ENCODE measurements around the gene TXNDC5. TPM values are rescaled to one million over a fixed set of nuclear protein-coding genes. Genes with fewer than 3 reads are reported as not detected.

The TXNDC5 gene
- total and polyA plus RNA-seq, 2 experiments from 2014 or later, result 42.9 to 210 TPM

DNA sequence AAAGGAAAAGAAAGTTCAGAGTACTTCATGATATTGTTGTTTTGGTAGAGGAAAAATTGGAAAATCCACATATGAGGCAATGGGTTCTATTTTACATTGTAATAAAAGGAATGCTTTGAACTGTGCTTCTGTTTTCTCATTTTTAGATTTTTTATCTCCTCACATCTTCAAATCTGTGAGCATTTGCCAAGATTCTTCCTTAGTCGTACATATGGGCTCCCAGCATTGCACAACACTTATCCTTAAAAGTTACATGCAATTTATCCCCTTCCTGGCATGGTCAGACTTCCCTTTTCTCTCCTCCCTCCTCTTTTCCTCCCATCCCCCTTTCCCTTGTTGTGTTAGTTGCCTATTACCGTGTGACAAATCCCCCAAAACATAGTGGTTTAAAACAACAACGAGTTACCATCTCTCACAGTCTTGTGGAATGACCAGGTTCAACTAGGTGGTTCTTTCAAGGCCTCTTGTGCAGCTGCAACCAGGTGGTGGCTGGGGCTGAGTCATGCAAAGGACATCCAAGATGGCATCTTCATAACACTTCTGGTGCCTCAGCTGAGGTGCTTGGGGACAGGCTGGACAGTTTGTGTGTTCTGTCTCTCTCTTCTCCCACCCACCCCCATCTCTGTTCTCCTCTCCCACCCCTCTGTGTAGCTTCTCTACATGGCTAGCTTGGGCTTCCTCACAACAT lies 68.7 kb downstream of the TXNDC5 start (continued):
- TF ChIP-seq EZH2 (IDR thresholded peaks at IDR 0.05; ENCODE audit: low read depth, unreplicated experiment) (no peak), STAT1 (IDR thresholded peaks at IDR 0.05; ENCODE audit: unreplicated experiment) (no peak), ZNF331 (CRISPR knock-in tag; IDR thresholded peaks at IDR 0.05; ENCODE audit: low read depth) (no peak), JUNB (IDR thresholded peaks at IDR 0.05; ENCODE audit: unreplicated experiment) (no peak), EZH2phosphoT487 (IDR thresholded peaks at IDR 0.05; ENCODE audit: unreplicated experiment) (no peak), POLR2AphosphoS5 (IDR thresholded peaks at IDR 0.05; ENCODE audit: low read depth) (no peak)
- TF ChIP-seq, protein P1, sequence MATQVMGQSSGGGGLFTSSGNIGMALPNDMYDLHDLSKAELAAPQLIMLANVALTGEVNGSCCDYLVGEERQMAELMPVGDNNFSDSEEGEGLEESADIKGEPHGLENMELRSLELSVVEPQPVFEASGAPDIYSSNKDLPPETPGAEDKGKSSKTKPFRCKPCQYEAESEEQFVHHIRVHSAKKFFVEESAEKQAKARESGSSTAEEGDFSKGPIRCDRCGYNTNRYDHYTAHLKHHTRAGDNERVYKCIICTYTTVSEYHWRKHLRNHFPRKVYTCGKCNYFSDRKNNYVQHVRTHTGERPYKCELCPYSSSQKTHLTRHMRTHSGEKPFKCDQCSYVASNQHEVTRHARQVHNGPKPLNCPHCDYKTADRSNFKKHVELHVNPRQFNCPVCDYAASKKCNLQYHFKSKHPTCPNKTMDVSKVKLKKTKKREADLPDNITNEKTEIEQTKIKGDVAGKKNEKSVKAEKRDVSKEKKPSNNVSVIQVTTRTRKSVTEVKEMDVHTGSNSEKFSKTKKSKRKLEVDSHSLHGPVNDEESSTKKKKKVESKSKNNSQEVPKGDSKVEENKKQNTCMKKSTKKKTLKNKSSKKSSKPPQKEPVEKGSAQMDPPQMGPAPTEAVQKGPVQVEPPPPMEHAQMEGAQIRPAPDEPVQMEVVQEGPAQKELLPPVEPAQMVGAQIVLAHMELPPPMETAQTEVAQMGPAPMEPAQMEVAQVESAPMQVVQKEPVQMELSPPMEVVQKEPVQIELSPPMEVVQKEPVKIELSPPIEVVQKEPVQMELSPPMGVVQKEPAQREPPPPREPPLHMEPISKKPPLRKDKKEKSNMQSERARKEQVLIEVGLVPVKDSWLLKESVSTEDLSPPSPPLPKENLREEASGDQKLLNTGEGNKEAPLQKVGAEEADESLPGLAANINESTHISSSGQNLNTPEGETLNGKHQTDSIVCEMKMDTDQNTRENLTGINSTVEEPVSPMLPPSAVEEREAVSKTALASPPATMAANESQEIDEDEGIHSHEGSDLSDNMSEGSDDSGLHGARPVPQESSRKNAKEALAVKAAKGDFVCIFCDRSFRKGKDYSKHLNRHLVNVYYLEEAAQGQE (IDR thresholded peaks at IDR 0.05; ENCODE audit: unreplicated experiment), result no peak

DNA sequence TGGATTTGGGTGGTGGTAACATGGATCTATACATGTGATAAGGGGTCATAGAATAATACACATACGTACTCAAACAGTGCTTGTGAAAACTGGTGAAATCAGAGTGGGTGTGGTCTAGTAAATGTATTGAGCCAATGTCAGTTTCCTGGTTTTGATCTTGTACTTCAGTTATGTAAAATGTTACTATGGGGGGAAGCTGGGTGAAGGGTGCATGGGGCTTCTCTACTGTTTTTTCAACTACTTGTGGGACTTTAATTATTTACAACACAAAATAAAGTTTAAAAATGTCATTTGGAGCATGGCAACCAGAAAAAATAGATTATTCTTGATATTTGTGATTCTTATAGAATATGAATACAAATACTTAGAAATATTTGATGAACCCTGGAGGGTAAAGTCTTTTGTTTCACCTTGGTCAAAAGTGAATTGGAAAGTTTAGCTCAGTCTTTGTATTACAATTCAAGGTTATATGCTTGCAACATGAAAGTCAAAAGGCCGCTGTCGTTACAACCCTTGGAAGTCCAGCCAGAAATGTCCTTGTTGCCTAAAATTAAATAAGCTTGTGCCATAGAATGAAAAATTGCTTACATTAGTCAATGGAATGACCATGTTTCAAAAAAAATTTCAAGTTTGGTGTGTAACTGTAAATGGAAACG lies 74.1 kb downstream of the TXNDC5 start:
- no peak overlapping the region for H3K27ac Mint-ChIP-seq
- ATAC-seq, result no peak
- H3K27me3 ChIP-seq (ENCODE audit: insufficient read depth), result no peaks in the 10 kb centered on the region
- TF ChIP-seq, protein P2, sequence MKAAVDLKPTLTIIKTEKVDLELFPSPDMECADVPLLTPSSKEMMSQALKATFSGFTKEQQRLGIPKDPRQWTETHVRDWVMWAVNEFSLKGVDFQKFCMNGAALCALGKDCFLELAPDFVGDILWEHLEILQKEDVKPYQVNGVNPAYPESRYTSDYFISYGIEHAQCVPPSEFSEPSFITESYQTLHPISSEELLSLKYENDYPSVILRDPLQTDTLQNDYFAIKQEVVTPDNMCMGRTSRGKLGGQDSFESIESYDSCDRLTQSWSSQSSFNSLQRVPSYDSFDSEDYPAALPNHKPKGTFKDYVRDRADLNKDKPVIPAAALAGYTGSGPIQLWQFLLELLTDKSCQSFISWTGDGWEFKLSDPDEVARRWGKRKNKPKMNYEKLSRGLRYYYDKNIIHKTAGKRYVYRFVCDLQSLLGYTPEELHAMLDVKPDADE (IDR thresholded peaks at IDR 0.05), result no peak
- TF ChIP-seq JUNB (IDR thresholded peaks at IDR 0.05; ENCODE audit: unreplicated experiment) (no peak), ZNF114 (CRISPR knock-in tag; IDR thresholded peaks at IDR 0.05) (no peak), POLR2AphosphoS5 (IDR thresholded peaks at IDR 0.05; ENCODE audit: low read depth) (no peak), EZH2 (IDR thresholded peaks at IDR 0.05; ENCODE audit: low read depth, unreplicated experiment) (no peak)
- TF ChIP-seq, protein P3, sequence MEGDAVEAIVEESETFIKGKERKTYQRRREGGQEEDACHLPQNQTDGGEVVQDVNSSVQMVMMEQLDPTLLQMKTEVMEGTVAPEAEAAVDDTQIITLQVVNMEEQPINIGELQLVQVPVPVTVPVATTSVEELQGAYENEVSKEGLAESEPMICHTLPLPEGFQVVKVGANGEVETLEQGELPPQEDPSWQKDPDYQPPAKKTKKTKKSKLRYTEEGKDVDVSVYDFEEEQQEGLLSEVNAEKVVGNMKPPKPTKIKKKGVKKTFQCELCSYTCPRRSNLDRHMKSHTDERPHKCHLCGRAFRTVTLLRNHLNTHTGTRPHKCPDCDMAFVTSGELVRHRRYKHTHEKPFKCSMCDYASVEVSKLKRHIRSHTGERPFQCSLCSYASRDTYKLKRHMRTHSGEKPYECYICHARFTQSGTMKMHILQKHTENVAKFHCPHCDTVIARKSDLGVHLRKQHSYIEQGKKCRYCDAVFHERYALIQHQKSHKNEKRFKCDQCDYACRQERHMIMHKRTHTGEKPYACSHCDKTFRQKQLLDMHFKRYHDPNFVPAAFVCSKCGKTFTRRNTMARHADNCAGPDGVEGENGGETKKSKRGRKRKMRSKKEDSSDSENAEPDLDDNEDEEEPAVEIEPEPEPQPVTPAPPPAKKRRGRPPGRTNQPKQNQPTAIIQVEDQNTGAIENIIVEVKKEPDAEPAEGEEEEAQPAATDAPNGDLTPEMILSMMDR (conservative IDR thresholded peaks at IDR 0.05; ENCODE audit: low read depth in 2 of 2), result no peak
- TF ChIP-seq, protein P4, sequence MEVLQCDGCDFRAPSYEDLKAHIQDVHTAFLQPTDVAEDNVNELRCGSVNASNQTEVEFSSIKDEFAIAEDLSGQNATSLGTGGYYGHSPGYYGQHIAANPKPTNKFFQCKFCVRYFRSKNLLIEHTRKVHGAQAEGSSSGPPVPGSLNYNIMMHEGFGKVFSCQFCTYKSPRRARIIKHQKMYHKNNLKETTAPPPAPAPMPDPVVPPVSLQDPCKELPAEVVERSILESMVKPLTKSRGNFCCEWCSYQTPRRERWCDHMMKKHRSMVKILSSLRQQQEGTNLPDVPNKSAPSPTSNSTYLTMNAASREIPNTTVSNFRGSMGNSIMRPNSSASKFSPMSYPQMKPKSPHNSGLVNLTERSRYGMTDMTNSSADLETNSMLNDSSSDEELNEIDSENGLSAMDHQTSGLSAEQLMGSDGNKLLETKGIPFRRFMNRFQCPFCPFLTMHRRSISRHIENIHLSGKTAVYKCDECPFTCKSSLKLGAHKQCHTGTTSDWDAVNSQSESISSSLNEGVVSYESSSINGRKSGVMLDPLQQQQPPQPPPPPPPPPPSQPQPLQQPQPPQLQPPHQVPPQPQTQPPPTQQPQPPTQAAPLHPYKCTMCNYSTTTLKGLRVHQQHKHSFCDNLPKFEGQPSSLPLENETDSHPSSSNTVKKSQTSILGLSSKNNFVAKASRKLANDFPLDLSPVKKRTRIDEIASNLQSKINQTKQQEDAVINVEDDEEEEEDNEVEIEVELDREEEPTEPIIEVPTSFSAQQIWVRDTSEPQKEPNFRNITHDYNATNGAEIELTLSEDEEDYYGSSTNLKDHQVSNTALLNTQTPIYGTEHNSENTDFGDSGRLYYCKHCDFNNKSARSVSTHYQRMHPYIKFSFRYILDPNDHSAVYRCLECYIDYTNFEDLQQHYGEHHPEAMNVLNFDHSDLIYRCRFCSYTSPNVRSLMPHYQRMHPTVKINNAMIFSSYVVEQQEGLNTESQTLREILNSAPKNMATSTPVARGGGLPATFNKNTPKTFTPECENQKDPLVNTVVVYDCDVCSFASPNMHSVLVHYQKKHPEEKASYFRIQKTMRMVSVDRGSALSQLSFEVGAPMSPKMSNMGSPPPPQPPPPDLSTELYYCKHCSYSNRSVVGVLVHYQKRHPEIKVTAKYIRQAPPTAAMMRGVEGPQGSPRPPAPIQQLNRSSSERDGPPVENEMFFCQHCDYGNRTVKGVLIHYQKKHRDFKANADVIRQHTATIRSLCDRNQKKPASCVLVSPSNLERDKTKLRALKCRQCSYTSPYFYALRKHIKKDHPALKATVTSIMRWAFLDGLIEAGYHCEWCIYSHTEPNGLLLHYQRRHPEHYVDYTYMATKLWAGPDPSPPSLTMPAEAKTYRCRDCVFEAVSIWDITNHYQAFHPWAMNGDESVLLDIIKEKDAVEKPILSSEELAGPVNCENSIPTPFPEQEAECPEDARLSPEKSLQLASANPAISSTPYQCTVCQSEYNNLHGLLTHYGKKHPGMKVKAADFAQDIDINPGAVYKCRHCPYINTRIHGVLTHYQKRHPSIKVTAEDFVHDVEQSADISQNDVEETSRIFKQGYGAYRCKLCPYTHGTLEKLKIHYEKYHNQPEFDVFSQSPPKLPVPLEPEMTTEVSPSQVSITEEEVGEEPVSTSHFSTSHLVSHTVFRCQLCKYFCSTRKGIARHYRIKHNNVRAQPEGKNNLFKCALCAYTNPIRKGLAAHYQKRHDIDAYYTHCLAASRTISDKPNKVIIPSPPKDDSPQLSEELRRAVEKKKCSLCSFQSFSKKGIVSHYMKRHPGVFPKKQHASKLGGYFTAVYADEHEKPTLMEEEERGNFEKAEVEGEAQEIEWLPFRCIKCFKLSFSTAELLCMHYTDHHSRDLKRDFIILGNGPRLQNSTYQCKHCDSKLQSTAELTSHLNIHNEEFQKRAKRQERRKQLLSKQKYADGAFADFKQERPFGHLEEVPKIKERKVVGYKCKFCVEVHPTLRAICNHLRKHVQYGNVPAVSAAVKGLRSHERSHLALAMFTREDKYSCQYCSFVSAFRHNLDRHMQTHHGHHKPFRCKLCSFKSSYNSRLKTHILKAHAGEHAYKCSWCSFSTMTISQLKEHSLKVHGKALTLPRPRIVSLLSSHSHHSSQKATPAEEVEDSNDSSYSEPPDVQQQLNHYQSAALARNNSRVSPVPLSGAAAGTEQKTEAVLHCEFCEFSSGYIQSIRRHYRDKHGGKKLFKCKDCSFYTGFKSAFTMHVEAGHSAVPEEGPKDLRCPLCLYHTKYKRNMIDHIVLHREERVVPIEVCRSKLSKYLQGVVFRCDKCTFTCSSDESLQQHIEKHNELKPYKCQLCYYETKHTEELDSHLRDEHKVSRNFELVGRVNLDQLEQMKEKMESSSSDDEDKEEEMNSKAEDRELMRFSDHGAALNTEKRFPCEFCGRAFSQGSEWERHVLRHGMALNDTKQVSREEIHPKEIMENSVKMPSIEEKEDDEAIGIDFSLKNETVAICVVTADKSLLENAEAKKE (CRISPR knock-in tag; IDR thresholded peaks at IDR 0.05), result no peak

More for the DNA sequence above, 74.1 kb downstream of the TXNDC5 start:
- Histone ChIP-seq H3K9me2 (ENCODE audit: insufficient read depth) (0 out of 2 replicates have a peak, but pooled peaks cover 10% of the 10 kb centered on the region), H3K27ac (ENCODE audit: low read depth) (no peak overlapping the region), H3K79me2 (replicated peaks; ENCODE audit: insufficient read depth) (no peaks in the 10 kb centered on the region), H4K20me1 (replicated peaks; ENCODE audit: insufficient read depth) (no peaks in the 10 kb centered on the region), H3K4me2 (no peak overlapping the region), H2AFZ (no peak overlapping the region), H3K4me1 (ENCODE audit: insufficient read depth) (peaks cover 15% of the 10 kb centered on the region), H3K36me3 (ENCODE audit: insufficient read depth) (no peaks in the 10 kb centered on the region), H3K4me3 (no peak overlapping the region), H3F3A (replicated peaks; ENCODE audit: low read depth) (no peaks in the 10 kb centered on the region)
- no peak for DNase-seq (ENCODE audit: low spot score)
- no peaks in the 10 kb centered on the region for H3K36me3 Mint-ChIP-seq (ENCODE audit: low read depth)
- no peak overlapping the region for H3K4me3 Mint-ChIP-seq
- H3K27me3 Mint-ChIP-seq (ENCODE audit: insufficient read depth, low read depth, poor library complexity), result no peaks in the 10 kb centered on the region
- no peaks in the 10 kb centered on the region for H3K9me3 Mint-ChIP-seq
- H3K4me1 Mint-ChIP-seq, result peaks cover 14% of the 10 kb centered on the region

Measured in GM23338 (cell line).